GM12864 (cell line): ENCODE data around the gene C2CD4A.

Experiments
- DNase-seq: peaks from one replicate; pipeline ENCODE4 v3.0.0-alpha.2; 2011; ENCODE audit warnings: low read depth
- H3K4me3 ChIP-seq: 2 replicates; pipeline ENCODE4 v1.5.1; 2011; ENCODE audit warnings: mild to moderate bottlenecking, low read depth, low read length, control low read depth
- TF ChIP-seq, protein P1 (sequence below): IDR thresholded peaks from 2 replicates; pipeline ENCODE4 v1.5.1; 2011; ENCODE audit warnings: low read depth, mild to moderate bottlenecking, moderate library complexity, low read length, control low read depth, inconsistent platforms; ENCODE audit errors: missing control alignments

The C2CD4A gene

DNA sequence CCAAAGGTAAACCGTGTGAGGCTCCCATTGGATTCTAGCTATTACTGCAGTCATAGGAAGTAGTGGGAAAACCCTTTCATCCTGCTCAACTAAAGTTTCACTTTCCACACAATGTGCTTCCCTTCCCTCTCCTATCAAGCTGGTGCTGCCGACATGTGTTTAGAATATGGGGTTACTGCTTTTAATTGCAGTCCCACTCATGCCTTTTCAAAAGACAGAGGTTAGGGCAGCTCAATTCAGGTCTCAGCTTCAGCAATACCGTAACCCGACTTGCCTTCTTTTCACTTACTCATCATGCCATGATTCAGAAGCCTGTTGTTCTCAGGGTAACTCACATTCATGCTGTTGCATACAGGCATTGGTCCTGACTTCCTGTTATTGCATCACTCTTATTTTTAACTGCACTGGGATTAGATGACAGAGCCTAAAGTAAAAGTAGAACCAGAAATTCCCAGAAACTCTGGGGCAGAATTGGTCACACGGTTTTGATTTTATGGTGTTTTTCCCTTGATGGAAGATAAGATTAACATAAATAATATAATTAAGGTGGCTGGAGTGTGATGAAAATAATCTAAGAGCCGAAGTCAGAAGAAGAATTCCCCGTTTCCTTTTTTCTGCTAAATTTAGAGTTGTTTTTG is 52.6 kb downstream of the C2CD4A start:
- H3K4me3 ChIP-seq = no peak overlapping the region
- TF ChIP-seq, protein P1, sequence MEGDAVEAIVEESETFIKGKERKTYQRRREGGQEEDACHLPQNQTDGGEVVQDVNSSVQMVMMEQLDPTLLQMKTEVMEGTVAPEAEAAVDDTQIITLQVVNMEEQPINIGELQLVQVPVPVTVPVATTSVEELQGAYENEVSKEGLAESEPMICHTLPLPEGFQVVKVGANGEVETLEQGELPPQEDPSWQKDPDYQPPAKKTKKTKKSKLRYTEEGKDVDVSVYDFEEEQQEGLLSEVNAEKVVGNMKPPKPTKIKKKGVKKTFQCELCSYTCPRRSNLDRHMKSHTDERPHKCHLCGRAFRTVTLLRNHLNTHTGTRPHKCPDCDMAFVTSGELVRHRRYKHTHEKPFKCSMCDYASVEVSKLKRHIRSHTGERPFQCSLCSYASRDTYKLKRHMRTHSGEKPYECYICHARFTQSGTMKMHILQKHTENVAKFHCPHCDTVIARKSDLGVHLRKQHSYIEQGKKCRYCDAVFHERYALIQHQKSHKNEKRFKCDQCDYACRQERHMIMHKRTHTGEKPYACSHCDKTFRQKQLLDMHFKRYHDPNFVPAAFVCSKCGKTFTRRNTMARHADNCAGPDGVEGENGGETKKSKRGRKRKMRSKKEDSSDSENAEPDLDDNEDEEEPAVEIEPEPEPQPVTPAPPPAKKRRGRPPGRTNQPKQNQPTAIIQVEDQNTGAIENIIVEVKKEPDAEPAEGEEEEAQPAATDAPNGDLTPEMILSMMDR = no peak
- no peak for DNase-seq

DNA sequence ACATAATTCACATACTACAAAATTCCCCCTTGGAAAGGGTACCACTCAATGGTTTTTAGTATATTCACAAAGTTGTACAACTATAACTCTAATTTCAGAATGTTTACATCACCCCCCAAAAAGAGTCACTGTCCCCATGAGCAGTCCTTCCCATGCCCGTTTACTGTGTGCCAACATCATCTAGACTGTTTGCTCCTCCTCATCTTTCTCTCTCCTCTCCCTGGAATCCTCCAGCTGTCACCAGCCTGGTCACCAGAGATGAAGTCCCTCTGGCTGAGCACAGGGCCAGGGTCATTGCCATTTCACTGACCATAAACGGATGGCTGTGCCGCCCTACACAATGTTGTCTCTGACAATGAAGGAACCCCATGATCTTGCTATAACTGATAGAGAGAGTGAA is 53.1 kb downstream of the C2CD4A start:
- no peak for DNase-seq
- TF ChIP-seq, protein P1 = no peak

More for the DNA sequence above, 53.1 kb downstream of the C2CD4A start:
- no peak overlapping the region for H3K4me3 ChIP-seq
